Neural cell (in vitro differentiated cells): ENCODE measurements around the gene LIPK.
"Not testable (repeated sequence)": the region's sequence is repeated elsewhere in the genome, so short reads cannot be mapped to it uniquely, and the experiment has no call there.

ENCODE experiments used
- CTCF ChIP-seq: fragments of 450-650 bp; IDR thresholded peaks from 2 replicates; pipeline ENCODE4 v1.5.1; 2014; ENCODE audit warnings: antibody characterized with exemption, mild to moderate bottlenecking, moderate library complexity; ENCODE audit not compliant: poor library complexity, severe bottlenecking
- POLR2AphosphoS5 ChIP-seq: IDR thresholded peaks from 2 replicates; pipeline ENCODE4 v1.6.1; 2012
- RAD21 ChIP-seq: fragments of 450-650 bp; conservative IDR thresholded peaks from 2 replicates; pipeline ENCODE4 v1.6.1; 2014; ENCODE audit warnings: antibody characterized with exemption, mild to moderate bottlenecking, moderate library complexity

DNA sequence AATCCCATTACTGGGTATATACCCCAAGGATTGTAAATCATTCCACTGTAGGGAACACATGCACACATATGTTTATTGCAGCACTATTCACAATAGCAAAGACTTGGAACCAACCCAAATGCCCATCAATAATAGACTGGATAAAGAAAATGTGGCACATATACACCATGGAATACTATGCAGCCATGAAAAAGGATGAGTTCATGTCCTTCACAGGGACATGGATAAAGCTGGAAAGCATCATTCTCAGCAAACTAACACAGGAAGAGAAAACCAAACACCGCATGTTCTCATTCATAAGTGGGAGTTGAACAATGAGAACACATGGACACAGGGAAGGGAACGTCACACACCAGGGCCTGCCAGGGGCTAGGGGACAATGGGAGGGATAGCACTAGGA lies 42.9 kb upstream of the LIPK start:
- not testable (repeated sequence) for TF ChIP-seq POLR2AphosphoS5, CTCF, RAD21
